Measurements from ENCODE around the gene PGPEP1. TPM values are rescaled to one million over a fixed set of nuclear protein-coding genes. Genes with fewer than 3 reads are reported as not detected.

Gene PGPEP1
- total RNA-seq, 2 experiments from 2014 or later = 30.1 to 34.5 TPM

DNA sequence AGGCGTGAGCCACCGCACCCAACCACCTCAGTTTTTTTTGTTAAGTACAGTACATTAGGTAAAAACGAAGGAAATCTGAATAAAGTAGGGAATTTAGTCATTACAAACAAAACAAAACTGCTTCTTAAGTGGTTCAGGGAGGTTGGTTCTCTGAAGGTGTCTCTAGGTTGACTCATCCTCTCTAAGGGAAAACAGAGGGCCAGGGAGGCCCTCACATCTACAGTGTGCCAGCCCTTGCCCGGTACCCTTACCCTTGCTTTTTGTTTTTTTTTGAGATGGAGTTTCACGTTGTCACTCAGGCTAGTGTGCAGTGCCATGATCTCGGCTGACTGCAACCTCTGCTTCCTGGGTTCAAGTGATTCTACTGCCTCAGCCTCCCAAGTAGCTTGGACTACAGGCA lies 41.8 kb upstream of the PGPEP1 start:
- POLR2A ChIA-PET = interaction anchor here (10.5 kb wide), 1 partner anchor 19 kb away, joined by 513 read pairs; the partner anchor contains the start of gene JUND
- no peak for ATAC-seq
- no peak for DNase-seq
- CTCF ChIA-PET = interaction anchor here (1.9 to 7.6 kb wide), 2 partner anchors 17 to 18 kb away, joined by 6 to 255 read pairs; partner anchors contain the start of gene JUND
- H3K4me1 Mint-ChIP-seq (ENCODE audit: low read depth) = peaks cover 54% of the 10 kb centered on the region
- no peaks in the 10 kb centered on the region for H3K9me3 Mint-ChIP-seq (ENCODE audit: insufficient read depth)
- H3K36me3 Mint-ChIP-seq (ENCODE audit: low read depth) = peaks cover 28% of the 10 kb centered on the region
- no peak overlapping the region for H3K4me3 Mint-ChIP-seq
- no peaks in the 10 kb centered on the region for H3K27me3 Mint-ChIP-seq (ENCODE audit: low read depth)
- peak overlapping the region; percentile 57 for H3K27ac Mint-ChIP-seq

DNA sequence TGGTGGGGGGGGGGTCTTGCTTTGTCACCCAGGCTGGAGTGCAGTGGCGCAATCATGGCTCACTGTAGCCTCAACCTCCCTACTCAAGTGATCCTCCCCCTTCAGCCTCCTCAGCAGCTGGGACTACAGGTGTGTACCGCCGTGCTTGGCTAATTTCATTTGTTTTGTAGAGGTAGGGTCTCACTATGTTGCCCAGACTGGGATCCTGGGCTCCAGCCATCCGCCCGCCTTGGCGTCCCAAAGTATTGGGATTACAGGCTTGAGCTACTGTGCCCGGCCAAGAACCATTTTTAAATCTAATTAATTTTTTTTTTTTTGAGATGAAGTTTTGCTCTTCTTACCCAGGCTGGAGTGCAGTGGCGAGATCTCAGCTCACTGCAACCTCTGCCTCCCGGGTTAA lies 40.7 kb upstream of the PGPEP1 start:
- CTCF ChIA-PET = interaction anchor here (1.3 to 7.6 kb wide), 2 partner anchors 19 to 23 kb away, joined by 4 to 255 read pairs; partner anchors contain the start of genes JUND and LSM4
- DNase-seq (no peak), ATAC-seq (no peak)
- peaks cover 45% of the 10 kb centered on the region for H3K4me1 Mint-ChIP-seq (ENCODE audit: low read depth)
- H3K9me3 Mint-ChIP-seq (ENCODE audit: insufficient read depth) = no peaks in the 10 kb centered on the region
- no peak overlapping the region for H3K4me3 Mint-ChIP-seq
- POLR2A ChIA-PET = interaction anchor here (0.6 to 10.5 kb wide), 2 partner anchors 15 to 20 kb away, joined by 3 to 513 read pairs; partner anchors contain the start of gene JUND
- no peak overlapping the region for H3K27ac Mint-ChIP-seq
- no peaks in the 10 kb centered on the region for H3K27me3 Mint-ChIP-seq (ENCODE audit: low read depth)
- peaks cover 35% of the 10 kb centered on the region for H3K36me3 Mint-ChIP-seq (ENCODE audit: low read depth)

DNA sequence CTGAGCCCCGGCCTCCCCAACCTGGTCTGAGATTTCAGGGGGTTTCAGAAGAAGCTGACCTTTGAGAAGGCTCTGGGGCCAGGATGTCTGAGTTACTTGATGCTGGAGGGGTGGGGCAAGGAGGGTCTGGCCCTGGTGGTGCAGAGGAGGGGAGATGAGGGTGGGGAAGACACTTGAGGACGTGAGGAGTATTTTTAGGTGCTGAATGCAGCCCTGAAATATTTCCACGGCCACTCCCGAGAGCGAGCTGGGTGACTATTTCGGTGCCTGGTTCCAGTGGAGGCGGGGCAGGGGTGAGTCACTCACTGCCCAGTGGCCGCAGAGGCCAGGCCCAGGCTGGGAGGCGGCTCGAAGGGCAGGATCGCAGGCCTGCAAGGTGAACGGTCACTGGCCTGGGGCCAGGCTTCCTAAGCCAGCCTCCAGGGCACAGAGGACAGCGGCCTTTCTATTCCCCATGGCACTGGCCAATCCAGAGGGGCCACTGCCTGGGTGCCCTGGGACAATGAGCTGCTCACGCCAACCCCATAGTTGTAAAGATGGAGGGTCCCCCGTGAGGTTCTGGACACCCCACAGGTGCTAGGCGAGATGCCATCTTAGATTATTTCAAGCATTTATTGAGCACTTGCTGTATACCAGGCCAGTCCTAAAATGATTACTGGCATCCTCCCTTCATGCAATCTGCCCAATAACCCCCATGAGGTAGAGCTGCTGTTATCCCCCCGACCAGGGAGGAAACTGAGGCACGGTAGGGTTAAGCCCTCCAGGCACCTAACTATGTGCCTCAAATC lies 39.3 kb upstream of the PGPEP1 start:
- peak overlapping the region; percentile 57 for H3K27ac Mint-ChIP-seq
- H3K4me3 Mint-ChIP-seq = peak overlapping the region; percentile 15
- POLR2A ChIA-PET = interaction anchor here (5.4 to 10.5 kb wide), 3 partner anchors 10 to 22 kb away, joined by 80 to 513 read pairs (median 157); partner anchors contain the start of genes JUND and LSM4
- ATAC-seq (no peak), DNase-seq (no peak)
- H3K9me3 Mint-ChIP-seq (ENCODE audit: insufficient read depth) = no peaks in the 10 kb centered on the region
- peaks cover 46% of the 10 kb centered on the region for H3K4me1 Mint-ChIP-seq (ENCODE audit: low read depth)
- no peaks in the 10 kb centered on the region for H3K27me3 Mint-ChIP-seq (ENCODE audit: low read depth)
- peaks cover 40% of the 10 kb centered on the region for H3K36me3 Mint-ChIP-seq (ENCODE audit: low read depth)
- CTCF ChIA-PET = interaction anchor here (4.9 to 7.6 kb wide), 2 partner anchors 10 to 21 kb away, joined by 52 to 255 read pairs; partner anchors contain the start of gene JUND

DNA sequence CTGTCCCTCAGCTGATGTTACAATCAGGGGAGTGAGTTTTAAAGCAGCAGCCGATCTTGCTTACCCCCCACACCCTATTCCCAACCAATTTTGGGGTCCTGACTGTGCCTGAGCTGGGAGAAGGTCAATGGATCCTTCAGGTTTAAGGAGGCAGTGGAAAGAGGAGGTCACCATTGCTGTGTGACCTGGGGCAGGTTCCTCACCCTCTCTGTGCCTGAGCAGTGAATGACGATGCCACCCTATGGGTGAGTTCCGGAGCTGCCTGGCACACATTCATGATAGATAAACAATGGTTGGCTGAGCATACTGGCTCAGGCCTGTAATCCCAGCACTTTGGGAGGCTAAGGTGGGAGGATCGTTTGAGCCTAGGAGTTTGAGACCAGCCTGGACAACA lies 38.7 kb upstream of the PGPEP1 start:
- ChIA-PET CTCF (interaction anchor here (0.7 to 7.6 kb wide), 4 partner anchors 10 to 21 kb away, joined by 3 to 255 read pairs (median 28); partner anchors contain the start of genes JUND and LSM4), POLR2A (interaction anchor here (0.9 to 10.5 kb wide), 4 partner anchors 10 to 22 kb away, joined by 3 to 513 read pairs (median 118); partner anchors contain the start of genes JUND and LSM4)
- peaks cover 48% of the 10 kb centered on the region for H3K4me1 Mint-ChIP-seq (ENCODE audit: low read depth)

DNA sequence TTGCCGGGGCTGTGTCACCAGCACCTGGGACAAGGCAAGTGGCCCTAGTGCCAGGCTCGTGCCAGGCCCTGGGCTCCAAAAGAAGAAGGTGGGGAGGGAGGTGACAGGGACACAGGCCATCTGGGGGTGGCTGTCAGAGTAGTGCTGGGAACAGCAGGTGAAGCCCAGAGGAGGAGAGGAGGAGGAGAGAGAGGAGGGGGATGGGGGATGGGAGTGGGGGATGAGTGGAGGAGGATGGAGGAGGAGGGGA lies 36.3 kb upstream of the PGPEP1 start:
- ChIA-PET POLR2A (interaction anchor here (0.9 to 10.5 kb wide), 9 partner anchors 9 to 109 kb away, joined by 3 to 513 read pairs (median 18); partner anchors contain the start of genes JUND and LSM4), CTCF (interaction anchor here (0.9 to 7.6 kb wide), 9 partner anchors 12 to 84 kb away, joined by 3 to 255 read pairs (median 10); partner anchors contain the start of genes JUND and LSM4)
- Mint-ChIP-seq H3K9me3 (ENCODE audit: insufficient read depth) (no peaks in the 10 kb centered on the region), H3K27me3 (ENCODE audit: low read depth) (no peaks in the 10 kb centered on the region), H3K4me3 (peak overlapping the region; percentile 99), H3K4me1 (ENCODE audit: low read depth) (peaks cover 49% of the 10 kb centered on the region), H3K27ac (peak overlapping the region; percentile 94), H3K36me3 (ENCODE audit: low read depth) (peaks cover 51% of the 10 kb centered on the region)
- ATAC-seq (peak; percentile 7), DNase-seq (no peak)

More for the DNA sequence above, 38.7 kb upstream of the PGPEP1 start:
- ATAC-seq (no peak), DNase-seq (no peak)
- Mint-ChIP-seq H3K4me3 (peak overlapping the region; percentile 15), H3K36me3 (ENCODE audit: low read depth) (peaks cover 42% of the 10 kb centered on the region), H3K9me3 (ENCODE audit: insufficient read depth) (no peaks in the 10 kb centered on the region), H3K27me3 (ENCODE audit: low read depth) (no peaks in the 10 kb centered on the region), H3K27ac (peak overlapping the region; percentile 52)

DNA sequence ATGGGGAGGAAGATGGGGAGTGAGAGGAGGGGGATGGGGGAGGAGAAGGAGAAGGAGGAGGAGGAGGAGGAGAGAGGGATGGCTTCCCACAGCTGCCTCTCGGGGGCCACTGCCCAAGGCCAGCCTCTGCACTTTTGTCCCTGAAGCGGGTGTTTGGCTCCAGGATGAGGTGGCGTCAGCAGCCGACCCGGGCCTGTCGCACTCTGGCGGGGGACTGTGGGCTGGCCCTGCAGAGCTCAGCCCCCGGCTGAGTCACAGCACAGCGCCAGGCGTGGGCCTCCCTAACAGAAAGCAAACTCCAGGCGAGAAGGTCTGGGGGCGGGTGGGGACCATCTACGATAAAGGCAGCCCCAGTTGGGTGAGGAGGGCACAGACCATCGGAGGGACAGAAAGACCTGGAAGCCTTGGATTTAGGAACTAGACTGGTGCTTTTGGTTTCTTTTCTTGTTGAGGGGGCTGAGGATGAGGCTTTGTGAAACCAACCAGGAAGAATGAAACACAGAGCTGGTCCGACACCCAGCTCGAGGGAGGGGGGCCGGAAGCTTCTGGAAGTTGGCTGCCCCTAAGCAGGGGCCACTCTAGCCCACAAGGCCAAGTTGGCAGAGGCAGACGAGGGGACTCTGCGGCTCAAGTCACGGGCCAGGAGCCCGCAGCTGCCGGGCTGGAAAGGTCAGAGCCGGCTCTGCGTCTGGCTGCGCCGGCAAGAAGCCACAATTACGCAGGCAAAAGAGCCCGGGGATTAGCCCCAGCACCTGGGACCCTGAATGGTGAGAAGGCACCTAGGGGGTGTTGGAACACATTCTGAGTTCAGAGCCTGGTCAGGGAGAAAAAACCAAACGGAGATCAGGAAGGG lies 35.7 kb upstream of the PGPEP1 start:
- Mint-ChIP-seq H3K9me3 (ENCODE audit: insufficient read depth) (no peaks in the 10 kb centered on the region), H3K27ac (peak overlapping the region; percentile 94), H3K4me1 (ENCODE audit: low read depth) (peaks cover 49% of the 10 kb centered on the region), H3K27me3 (ENCODE audit: low read depth) (no peaks in the 10 kb centered on the region), H3K4me3 (peak overlapping the region; percentile 99), H3K36me3 (ENCODE audit: low read depth) (peaks cover 55% of the 10 kb centered on the region)
- ChIA-PET POLR2A (interaction anchor here (0.8 to 10.5 kb wide), 13 partner anchors 9 to 109 kb away, joined by 3 to 513 read pairs (median 7); partner anchors contain the start of genes IQCN, JUND, LSM4 and RAB3A), CTCF (interaction anchor here (0.8 to 7.6 kb wide), 10 partner anchors 10 to 83 kb away, joined by 3 to 255 read pairs (median 9); partner anchors contain the start of genes JUND and LSM4)
- peak; percentile 74 for ATAC-seq
- peak; percentile 87 for DNase-seq

DNA sequence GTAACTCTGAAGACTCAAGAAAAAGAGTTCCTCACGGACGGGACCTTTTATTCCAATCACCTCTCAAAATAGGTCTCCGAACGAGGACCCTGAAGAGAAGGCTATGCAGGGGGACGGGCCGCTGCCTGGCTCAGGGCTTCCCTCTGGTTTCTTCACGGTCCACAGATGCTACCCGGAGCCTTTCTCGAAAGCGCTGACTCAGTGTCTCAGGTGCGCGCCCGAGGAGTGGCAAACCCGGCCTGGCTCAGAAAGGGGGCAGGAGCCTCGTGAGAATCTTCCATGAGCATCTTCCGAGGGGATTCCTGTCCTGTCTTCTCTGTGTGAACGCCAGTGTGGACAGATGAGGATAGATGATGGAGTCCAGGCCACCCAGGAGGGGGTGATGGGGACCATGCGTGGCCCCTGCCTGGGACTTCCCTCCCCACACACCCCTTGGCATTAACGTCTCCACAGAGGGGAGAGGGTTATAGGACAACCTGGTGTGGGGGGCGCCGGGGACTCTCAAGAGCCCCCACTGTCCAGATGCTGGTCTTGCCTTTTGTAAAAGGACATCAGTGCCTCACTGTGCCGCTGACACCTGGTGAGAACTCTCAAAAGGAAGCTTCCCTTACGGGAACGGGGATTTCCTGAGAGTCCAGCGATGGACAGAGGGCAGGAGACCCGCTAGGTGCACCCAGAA lies 34.0 kb upstream of the PGPEP1 start:
- POLR2A ChIA-PET = interaction anchor here (0.6 to 17.3 kb wide), 11 partner anchors 10 to 27 kb away, joined by 3 to 647 read pairs (median 9); partner anchors contain the start of genes JUND and LSM4
- peak overlapping the region; percentile 99 for H3K4me3 Mint-ChIP-seq
- ATAC-seq (no peak), DNase-seq (no peak)
- H3K36me3 Mint-ChIP-seq (ENCODE audit: low read depth) = peaks cover 66% of the 10 kb centered on the region
- CTCF ChIA-PET = interaction anchor here (1.0 to 7.6 kb wide), 6 partner anchors 10 to 115 kb away, joined by 3 to 255 read pairs (median 6); partner anchors contain the start of genes JUND and LSM4
- H3K9me3 Mint-ChIP-seq (ENCODE audit: insufficient read depth) = no peaks in the 10 kb centered on the region
- H3K27me3 Mint-ChIP-seq (ENCODE audit: low read depth) = no peaks in the 10 kb centered on the region
- H3K4me1 Mint-ChIP-seq (ENCODE audit: low read depth) = peaks cover 59% of the 10 kb centered on the region
- H3K27ac Mint-ChIP-seq = peak overlapping the region; percentile 94

DNA sequence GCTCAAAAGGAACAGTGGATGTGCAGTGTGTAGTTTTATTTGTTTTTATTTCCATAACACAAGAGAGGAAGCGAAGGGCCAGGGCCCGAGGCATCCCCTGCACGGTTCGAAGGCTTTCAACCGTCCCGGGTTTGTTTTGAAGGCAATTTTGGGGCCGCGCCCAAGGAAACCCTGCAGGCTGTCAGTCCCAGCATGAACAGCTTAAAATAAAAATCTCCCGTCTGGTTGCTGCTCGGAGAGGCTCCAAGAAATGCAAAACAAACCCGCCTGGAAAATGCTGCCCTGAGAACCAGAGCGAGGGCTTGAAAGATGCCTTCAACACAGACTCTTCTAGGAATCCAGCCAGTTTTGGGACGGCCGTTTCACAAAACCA lies 33.5 kb upstream of the PGPEP1 start:
- H3K4me1 Mint-ChIP-seq (ENCODE audit: low read depth) = peaks cover 57% of the 10 kb centered on the region

DNA sequence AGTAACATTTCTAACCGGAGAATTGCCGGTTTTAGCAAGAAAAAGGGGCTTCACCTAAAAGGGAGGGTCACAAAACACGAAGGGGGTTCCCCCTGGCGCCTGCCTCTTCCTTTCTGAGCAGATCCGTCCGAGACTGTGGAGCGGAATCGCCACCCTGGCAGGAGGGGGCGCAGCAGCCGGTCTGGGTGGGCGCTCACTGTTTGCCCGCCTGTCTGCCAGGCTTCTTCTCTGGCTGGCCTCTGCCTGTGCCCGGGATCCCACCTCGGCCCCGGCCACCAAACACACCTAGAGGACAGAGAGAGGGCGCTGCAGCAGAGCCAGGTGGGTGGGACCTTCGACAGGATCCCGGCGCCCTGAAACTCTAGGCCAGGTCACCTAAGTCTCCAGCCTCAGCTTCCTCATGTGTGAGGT lies 33.1 kb upstream of the PGPEP1 start:
- POLR2A ChIA-PET = interaction anchor here (1.0 to 17.3 kb wide), 6 partner anchors 10 to 28 kb away, joined by 3 to 647 read pairs (median 8); partner anchors contain the start of gene JUND
- H3K4me1 Mint-ChIP-seq (ENCODE audit: low read depth) = peaks cover 54% of the 10 kb centered on the region

More for the DNA sequence above, 33.5 kb upstream of the PGPEP1 start:
- POLR2A ChIA-PET = interaction anchor here (1.0 to 17.3 kb wide), 6 partner anchors 10 to 28 kb away, joined by 3 to 647 read pairs (median 8); partner anchors contain the start of gene JUND
- peak overlapping the region; percentile 94 for H3K27ac Mint-ChIP-seq
- DNase-seq (no peak), ATAC-seq (no peak)
- H3K36me3 Mint-ChIP-seq (ENCODE audit: low read depth) = peaks cover 67% of the 10 kb centered on the region
- H3K27me3 Mint-ChIP-seq (ENCODE audit: low read depth) = no peaks in the 10 kb centered on the region
- CTCF ChIA-PET = interaction anchor here (0.6 to 3.4 kb wide), 6 partner anchors 10 to 132 kb away, joined by 3 to 49 read pairs (median 5); partner anchors contain the start of genes JUND and LSM4
- H3K4me3 Mint-ChIP-seq = peak overlapping the region; percentile 99
- no peaks in the 10 kb centered on the region for H3K9me3 Mint-ChIP-seq (ENCODE audit: insufficient read depth)

More for the DNA sequence above, 33.1 kb upstream of the PGPEP1 start:
- CTCF ChIA-PET = interaction anchor here (0.6 to 3.4 kb wide), 6 partner anchors 9 to 133 kb away, joined by 3 to 49 read pairs (median 5); partner anchors contain the start of genes JUND and LSM4
- peak overlapping the region; percentile 94 for H3K27ac Mint-ChIP-seq
- H3K27me3 Mint-ChIP-seq (ENCODE audit: low read depth) = no peaks in the 10 kb centered on the region
- H3K4me3 Mint-ChIP-seq = peak overlapping the region; percentile 99
- no peak for DNase-seq
- no peak for ATAC-seq
- H3K36me3 Mint-ChIP-seq (ENCODE audit: low read depth) = peaks cover 68% of the 10 kb centered on the region
- no peaks in the 10 kb centered on the region for H3K9me3 Mint-ChIP-seq (ENCODE audit: insufficient read depth)

Measured in activated CD8-positive, alpha-beta T cell treated with anti-CD3 and anti-CD28 coated beads, Interleukin-2, amount 10 ng/mL, durations not matched to agents 7 days and 5 days (primary cell).